ENCODE measurements around the gene KCNAB1. TPM values are rescaled to one million over a fixed set of nuclear protein-coding genes. Genes with fewer than 3 reads are reported as not detected.
"Not testable (repeated sequence)": the region's sequence is repeated elsewhere in the genome, so short reads cannot be mapped to it uniquely, and the experiment has no call there.

KCNAB1 gene
- total RNA-seq, 2 donors from 2014 or later, result 0.07 to 0.74 TPM

GRCh38 chr3:156098437-156099035 lies 21.8 kb upstream of the KCNAB1 start:
- no peak for TF ChIP-seq CTCF (IDR thresholded peaks at IDR 0.05)
- Histone ChIP-seq H3K27me3 (no peaks in the 10 kb centered on the region), H3K9ac (ENCODE audit: low read depth in 2 of 2, low read length in 2 of 2) (no peak overlapping the region), H3K4me3 (no peak overlapping the region), H3K36me3 (no peaks in the 10 kb centered on the region), H3K9me3 (no peaks in the 10 kb centered on the region), H3K4me1 (no peaks in the 10 kb centered on the region), H3K27ac (no peak overlapping the region)
- no peak for DNase-seq
- intact Hi-C loops (cut with DNase I), result no loop called here

GRCh38 chr3:156099348-156099747 lies 21.0 kb upstream of the KCNAB1 start:
- H3K4me3 ChIP-seq; H3K36me3 ChIP-seq; H3K4me1 ChIP-seq; H3K9ac ChIP-seq (ENCODE audit: low read depth in 2 of 2, low read length in 2 of 2); H3K27me3 ChIP-seq; intact Hi-C loops (cut with DNase I); DNase-seq; H3K9me3 ChIP-seq; H3K27ac ChIP-seq: not testable (repeated sequence)

- H3K4me3 ChIP-seq; H3K27me3 ChIP-seq; H3K9me3 ChIP-seq; H3K27ac ChIP-seq; DNase-seq; H3K36me3 ChIP-seq; H3K4me1 ChIP-seq; H3K9ac ChIP-seq (ENCODE audit: low read depth in 2 of 2, low read length in 2 of 2); intact Hi-C loops (cut with DNase I): not testable (repeated sequence)
Observed at GRCh38 chr3:156099984-156100383, 20.4 kb upstream of the KCNAB1 start.

- intact Hi-C loops (cut with DNase I), result no loop called here
- no peaks in the 10 kb centered on the region for H3K9me3 ChIP-seq
- H3K4me3 ChIP-seq, result no peak overlapping the region
- H3K9ac ChIP-seq (ENCODE audit: low read depth in 2 of 2, low read length in 2 of 2), result no peak overlapping the region
- no peak overlapping the region for H3K27ac ChIP-seq
- DNase-seq, result no peak
- no peaks in the 10 kb centered on the region for H3K27me3 ChIP-seq
- TF ChIP-seq CTCF (IDR thresholded peaks at IDR 0.05), result no peak
- H3K36me3 ChIP-seq, result no peaks in the 10 kb centered on the region
- no peaks in the 10 kb centered on the region for H3K4me1 ChIP-seq
Observed at GRCh38 chr3:156102267-156102931, 18.0 kb upstream of the KCNAB1 start.

- no peak for DNase-seq
- TF ChIP-seq CTCF (IDR thresholded peaks at IDR 0.05), result no peak
- Histone ChIP-seq H3K27me3 (no peaks in the 10 kb centered on the region), H3K4me3 (no peak overlapping the region), H3K4me1 (no peaks in the 10 kb centered on the region), H3K27ac (no peak overlapping the region), H3K36me3 (no peaks in the 10 kb centered on the region), H3K9ac (ENCODE audit: low read depth in 2 of 2, low read length in 2 of 2) (no peak overlapping the region), H3K9me3 (no peaks in the 10 kb centered on the region)
- intact Hi-C loops (cut with DNase I), result no loop called here
Observed at GRCh38 chr3:156106721-156107373, 13.5 kb upstream of the KCNAB1 start.

- Histone ChIP-seq H3K9ac (ENCODE audit: low read depth in 2 of 2, low read length in 2 of 2) (no peak overlapping the region), H3K4me1 (no peaks in the 10 kb centered on the region), H3K36me3 (no peaks in the 10 kb centered on the region), H3K4me3 (no peak overlapping the region), H3K9me3 (no peaks in the 10 kb centered on the region), H3K27me3 (no peaks in the 10 kb centered on the region), H3K27ac (no peak overlapping the region)
- no peak for DNase-seq
- TF ChIP-seq CTCF (IDR thresholded peaks at IDR 0.05), result no peak
- intact Hi-C loops (cut with DNase I), result no loop called here
Observed at GRCh38 chr3:156107504-156107903, 12.9 kb upstream of the KCNAB1 start.

Measured in colonic mucosa (tissue), 4 donors.